Keratinocyte (primary cell): Measurements from ENCODE around the gene PLK1. TPM values are rescaled to one million over a fixed set of nuclear protein-coding genes. Genes with fewer than 3 reads are reported as not detected.

ENCODE experiments used
- DNase-seq: peaks from one replicate; pipeline ENCODE4 v3.0.0-alpha.2; 2011; ENCODE audit warnings: low read depth, missing footprints, low spot score
- FAIRE-seq: peaks from 2 replicates; lab custom pipeline; 2011; peaks lifted over from hg19 to GRCh38; lab: Jason Lieb, UNC
- H2AFZ ChIP-seq: 2 replicates; pipeline ENCODE4 v1.6.0; 2012; ENCODE audit warnings: low read length, control low read depth, inconsistent platforms; ENCODE audit not compliant: control insufficient read depth
- H3K27ac ChIP-seq: 2 replicates; pipeline ENCODE4 v1.5.1; 2011; ENCODE audit warnings: low read length; ENCODE audit not compliant: control insufficient read depth, insufficient read depth
- H3K27me3 ChIP-seq: 3 replicates; pipeline ENCODE4 v1.6.0; 2011; ENCODE audit warnings: low read length; ENCODE audit not compliant: control insufficient read depth, insufficient read depth; ENCODE audit errors: extremely low read depth
- H3K36me3 ChIP-seq, 2 experiments: 2 replicates in 1 of 2; 3 replicates in 1 of 2; pipeline ENCODE4 v1.5.1; 2011; ENCODE audit warnings: low read length in 2 of 2, mild to moderate bottlenecking in 1 of 2; ENCODE audit not compliant: control insufficient read depth in 2 of 2, insufficient read depth in 2 of 2; ENCODE audit errors: extremely low read depth in 1 of 2
- H3K4me1 ChIP-seq: 3 replicates; pipeline ENCODE4 v1.5.1; 2011; ENCODE audit warnings: low read length; ENCODE audit not compliant: control insufficient read depth, insufficient read depth; ENCODE audit errors: extremely low read depth
- H3K4me2 ChIP-seq: 3 replicates; pipeline ENCODE4 v1.6.0; 2011; ENCODE audit warnings: low read depth, low read length; ENCODE audit not compliant: control insufficient read depth, insufficient read depth; ENCODE audit errors: extremely low read depth
- H3K4me3 ChIP-seq, 3 experiments: fragments of 200-600 bp in 1 of 3; sonication (generic) in 1 of 3; 2 replicates in 2 of 3; 3 replicates in 1 of 3; pipeline ENCODE4 v1.5.1; 2011 to 2016; ENCODE audit warnings: low read length in 3 of 3, mild to moderate bottlenecking in 3 of 3, control low read depth in 2 of 3, inconsistent platforms in 1 of 3, low read depth in 1 of 3, mixed read lengths in 1 of 3, mixed run types in 1 of 3, moderate library complexity in 1 of 3; ENCODE audit not compliant: control insufficient read depth in 2 of 3, insufficient read depth in 2 of 3; ENCODE audit errors: extremely low read depth in 1 of 3
- H3K79me2 ChIP-seq: 2 replicates; pipeline ENCODE4 v1.6.0; 2012; ENCODE audit warnings: low read length; ENCODE audit not compliant: control insufficient read depth, insufficient read depth
- H3K9ac ChIP-seq: 3 replicates; pipeline ENCODE4 v1.6.0; 2011; ENCODE audit warnings: low read length; ENCODE audit not compliant: control insufficient read depth, insufficient read depth; ENCODE audit errors: extremely low read depth
- H3K9me1 ChIP-seq: 3 replicates; pipeline ENCODE4 v1.6.0; 2011; ENCODE audit warnings: low read length; ENCODE audit not compliant: control insufficient read depth, insufficient read depth; ENCODE audit errors: extremely low read depth
- H3K9me3 ChIP-seq: 2 replicates; pipeline ENCODE4 v1.5.1; 2012; ENCODE audit warnings: low read depth, low read length; ENCODE audit not compliant: control insufficient read depth
- H4K20me1 ChIP-seq: 3 replicates; pipeline ENCODE4 v1.6.0; 2011; ENCODE audit warnings: low read length; ENCODE audit not compliant: control insufficient read depth, insufficient read depth; ENCODE audit errors: extremely low read depth
- CTCF ChIP-seq, 3 experiments: IDR thresholded peaks in 1 of 3; conservative IDR thresholded peaks in 1 of 3; optimal IDR thresholded peaks in 1 of 3; 2 replicates in 2 of 3; 3 replicates in 1 of 3; pipeline versions ENCODE3 to v1.5.1; 2011; ENCODE audit warnings: low read length in 3 of 3, mild to moderate bottlenecking in 3 of 3, moderate library complexity in 2 of 3, control low read depth in 1 of 3, inconsistent platforms in 1 of 3; ENCODE audit not compliant: insufficient read depth in 2 of 3; ENCODE audit errors: extremely low read depth in 1 of 3
- EZH2 ChIP-seq: IDR thresholded peaks from one replicate; pipeline ENCODE4 v1.6.1; 2012; ENCODE audit warnings: inconsistent platforms, mild to moderate bottlenecking, low read length, moderate library complexity
- dilution Hi-C: fragments of 300-500 bp; cut with MboI; formaldehyde crosslinking; loops from one replicate; pipeline ENCODE4 v1.7.0; 2020; ENCODE audit warnings: low sequenced_read_pairs; ENCODE audit not compliant: extremely low pct_ligation_motif_present
- polyA plus RNA-seq, 5 experiments: library from polyadenylated mRNA; depleted of rRNA in 3 of 5; stranded (reverse) in 3 of 5; stranded (forward) in 1 of 5; unstranded in 1 of 5; fragments of >200 nt; gene quantifications; 1 replicate in 1 of 5; 2 replicates in 3 of 5; 3 replicates in 1 of 5; pipeline versions ENCODE4 v1.2.1 to v1.2.3, GENCODE V29; 2011 to 2012; ENCODE audit warnings: missing spikeins in 2 of 5, low read depth in 1 of 5, low replicate concordance in 1 of 5

PLK1 gene
- polyA plus RNA-seq, 1 donor (not counting 4 experiments of a cell fraction or from before 2014, with no cell fraction given): 21.2 TPM

- FAIRE-seq: no peak
- Histone ChIP-seq H3K36me3 (peaks cover 29 to 38% of the 10 kb centered on the region in 2 experiments), H3K27me3 (no peaks in the 10 kb centered on the region), H3K27ac (no peak overlapping the region), H3K79me2 (no peaks in the 10 kb centered on the region), H4K20me1 (no peaks in the 10 kb centered on the region), H3K9ac (no peak overlapping the region), H2AFZ (no peak overlapping the region), H3K9me1 (peaks cover 6% of the 10 kb centered on the region), H3K9me3 (no peaks in the 10 kb centered on the region), H3K4me2 (no peak overlapping the region), H3K4me3 (no peak overlapping the region), H3K4me1 (peaks cover 16% of the 10 kb centered on the region)
- DNase-seq: no peak
- no peak for TF ChIP-seq EZH2
- TF ChIP-seq CTCF (optimal IDR thresholded peaks at IDR 0.05 in 1 of 3, IDR thresholded peaks at IDR 0.05 in 1 of 3, conservative IDR thresholded peaks at IDR 0.05 in 1 of 3; ENCODE audit: extremely low read depth in 1 of 3, insufficient read depth in 2 of 3, low read length in 3 of 3): no peak
- dilution Hi-C loops: no loop called here
Measured at GRCh38 chr16:23666571-23667354, 11.9 kb upstream of the PLK1 start.

GRCh38 chr16:23667355-23667659 lies 11.4 kb upstream of the PLK1 start:
- Histone ChIP-seq H3K4me3 (no peak overlapping the region), H3K4me2 (no peak overlapping the region), H3K9me3 (no peaks in the 10 kb centered on the region), H3K36me3 (peaks cover 25 to 37% of the 10 kb centered on the region in 2 experiments), H3K27ac (no peak overlapping the region), H3K9me1 (peaks cover 6% of the 10 kb centered on the region), H4K20me1 (no peaks in the 10 kb centered on the region), H3K79me2 (no peaks in the 10 kb centered on the region), H3K4me1 (peaks cover 16% of the 10 kb centered on the region), H2AFZ (no peak overlapping the region), H3K27me3 (no peaks in the 10 kb centered on the region), H3K9ac (no peak overlapping the region)
- dilution Hi-C loops: no loop called here
- no peak for TF ChIP-seq CTCF (optimal IDR thresholded peaks at IDR 0.05 in 1 of 3, IDR thresholded peaks at IDR 0.05 in 1 of 3, conservative IDR thresholded peaks at IDR 0.05 in 1 of 3; ENCODE audit: extremely low read depth in 1 of 3, insufficient read depth in 2 of 3, low read length in 3 of 3)
- TF ChIP-seq EZH2: no peak
- DNase-seq (no peak), FAIRE-seq (no peak)
